ENCODE data around the gene CPLX1.

GRCh38 chr4:789571-790465 is 36.1 kb downstream of the CPLX1 start:
- no peak for TF ChIP-seq POLR2A (IDR thresholded peaks at IDR 0.05)
- TF ChIP-seq CTCF (IDR thresholded peaks at IDR 0.05) = no peak

Data from testis (tissue), 2 donors.